GM19438 (cell line): ENCODE data around the gene PLAAT4.
A peak's percentile ranks its signal among the peaks of the same experiment; 100 is the strongest.
"Not testable (repeated sequence)": the region's sequence is repeated elsewhere in the genome, so short reads cannot be mapped to it uniquely, and the experiment has no call there.

Source experiments
- ATAC-seq: cut with Tn5 transposase; IDR thresholded peaks from one replicate; pipeline ENCODE4 v1.9.1; 2021; ENCODE audit warnings: low read depth; ENCODE audit not compliant: unreplicated experiment

PLAAT4 gene

DNA sequence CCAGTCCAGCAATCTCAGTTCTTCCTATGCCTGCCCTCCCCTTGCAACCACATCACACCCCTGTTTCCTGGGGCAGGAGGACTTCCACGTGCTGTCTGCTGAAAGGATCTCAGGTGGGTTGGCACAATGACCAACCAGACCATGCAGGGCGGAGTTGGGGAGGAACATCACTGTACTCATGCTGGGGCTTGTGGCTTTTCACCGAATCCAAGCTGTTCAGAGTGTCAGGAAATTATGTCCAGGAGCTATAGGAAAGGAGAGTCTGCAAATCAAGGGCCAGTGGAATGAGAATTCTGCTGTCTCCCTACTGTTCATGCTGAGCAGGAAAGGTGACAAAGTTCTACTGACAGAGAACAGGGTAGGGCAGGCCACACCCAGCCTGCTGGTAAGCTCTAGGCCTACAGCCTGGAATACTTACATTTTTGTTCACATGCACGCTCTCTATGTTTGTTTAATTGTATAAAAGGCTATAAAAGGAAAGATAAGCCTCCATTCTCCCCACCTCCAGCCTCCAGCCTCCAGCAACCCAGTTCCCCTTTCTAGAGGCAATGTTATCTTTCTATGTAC, 28.3 kb downstream of the PLAAT4 start:
- no peak for ATAC-seq

DNA sequence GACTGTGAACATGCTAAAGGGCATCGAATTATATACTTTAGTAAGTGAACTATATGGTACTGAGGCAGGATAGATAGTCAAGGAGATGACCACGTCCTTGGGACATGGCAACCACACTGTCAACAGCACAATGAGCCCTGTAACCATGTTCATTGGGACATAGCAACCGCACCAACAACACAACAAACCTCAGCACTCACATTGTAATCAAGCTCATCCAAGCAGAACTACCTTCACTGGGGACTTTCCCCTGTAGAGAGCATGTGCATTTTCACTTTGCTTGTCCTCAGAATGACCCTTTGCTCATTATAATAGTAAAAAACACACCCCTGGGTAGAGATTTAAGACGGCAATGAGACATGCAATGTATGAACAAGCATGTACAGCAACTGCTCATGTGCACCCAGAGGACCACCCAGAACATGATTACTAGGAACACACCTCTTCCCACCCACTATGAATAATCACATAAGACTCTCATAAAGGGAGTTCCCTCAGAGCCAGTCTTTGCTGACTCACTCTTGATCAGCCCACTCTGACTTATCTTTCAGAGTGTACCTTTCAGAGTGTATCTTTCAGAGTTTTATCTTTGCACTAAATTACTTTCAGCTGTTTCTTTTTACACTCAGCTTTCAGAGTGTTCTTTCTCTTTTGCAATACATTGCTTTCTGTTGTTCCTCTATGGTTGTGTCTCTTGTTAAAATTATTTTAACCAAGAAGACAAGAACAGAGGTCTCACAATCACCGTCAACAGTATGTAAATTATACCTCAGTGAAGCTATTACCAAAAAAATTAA, 30.6 kb downstream of the PLAAT4 start:
- ATAC-seq = peak; percentile 82

DNA sequence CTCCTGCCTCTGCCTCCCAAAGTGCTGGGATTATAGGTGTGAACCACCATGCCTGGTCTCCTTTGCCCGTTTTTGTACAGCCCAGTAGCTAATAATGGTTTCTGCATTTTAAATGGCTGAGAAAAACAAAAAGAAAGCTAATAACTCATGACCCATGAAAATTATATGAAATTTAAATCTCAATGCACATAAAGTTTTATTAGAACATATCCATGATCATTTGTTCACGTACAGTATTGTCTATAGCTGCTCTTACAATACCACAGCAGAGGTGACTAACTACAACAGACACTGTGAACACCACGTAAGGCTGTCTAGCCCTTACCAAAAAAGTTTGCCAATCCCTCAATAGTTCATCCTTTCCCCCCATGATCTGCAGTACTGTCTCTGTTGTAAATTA, 33.0 kb downstream of the PLAAT4 start:
- no peak for ATAC-seq

DNA sequence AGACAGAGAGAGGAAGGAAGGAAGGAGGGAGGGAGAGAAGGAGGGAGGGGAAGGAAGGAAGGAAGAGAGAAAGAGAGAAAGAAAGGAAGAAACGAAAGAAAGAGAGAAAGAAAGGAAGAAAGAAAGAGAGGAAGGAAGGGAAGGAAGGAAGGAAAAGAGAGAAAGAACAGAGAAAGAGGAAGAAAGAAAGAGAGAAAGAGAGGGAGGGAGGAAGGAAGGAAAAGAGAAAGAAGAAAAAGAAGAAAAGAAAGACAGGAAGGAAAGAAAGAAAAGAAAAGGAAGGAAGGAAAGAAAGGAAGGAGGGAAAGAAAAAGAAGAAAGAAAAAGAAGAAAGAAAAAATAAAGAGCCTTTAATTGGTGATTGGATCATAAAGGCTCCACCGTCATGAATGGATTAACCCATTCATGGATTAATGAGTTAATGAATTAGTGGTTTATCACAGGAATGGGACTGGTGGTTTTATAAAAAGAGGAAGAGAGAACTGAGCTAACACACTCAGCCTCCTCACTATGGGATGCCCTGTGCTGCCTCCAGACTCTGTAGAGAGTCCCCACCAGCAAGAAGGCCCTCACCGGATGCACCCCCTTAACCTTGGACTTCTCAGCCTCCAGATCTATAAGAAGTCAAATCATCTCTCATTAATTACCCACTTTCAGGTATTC, 35.5 kb downstream of the PLAAT4 start:
- no peak for ATAC-seq

DNA sequence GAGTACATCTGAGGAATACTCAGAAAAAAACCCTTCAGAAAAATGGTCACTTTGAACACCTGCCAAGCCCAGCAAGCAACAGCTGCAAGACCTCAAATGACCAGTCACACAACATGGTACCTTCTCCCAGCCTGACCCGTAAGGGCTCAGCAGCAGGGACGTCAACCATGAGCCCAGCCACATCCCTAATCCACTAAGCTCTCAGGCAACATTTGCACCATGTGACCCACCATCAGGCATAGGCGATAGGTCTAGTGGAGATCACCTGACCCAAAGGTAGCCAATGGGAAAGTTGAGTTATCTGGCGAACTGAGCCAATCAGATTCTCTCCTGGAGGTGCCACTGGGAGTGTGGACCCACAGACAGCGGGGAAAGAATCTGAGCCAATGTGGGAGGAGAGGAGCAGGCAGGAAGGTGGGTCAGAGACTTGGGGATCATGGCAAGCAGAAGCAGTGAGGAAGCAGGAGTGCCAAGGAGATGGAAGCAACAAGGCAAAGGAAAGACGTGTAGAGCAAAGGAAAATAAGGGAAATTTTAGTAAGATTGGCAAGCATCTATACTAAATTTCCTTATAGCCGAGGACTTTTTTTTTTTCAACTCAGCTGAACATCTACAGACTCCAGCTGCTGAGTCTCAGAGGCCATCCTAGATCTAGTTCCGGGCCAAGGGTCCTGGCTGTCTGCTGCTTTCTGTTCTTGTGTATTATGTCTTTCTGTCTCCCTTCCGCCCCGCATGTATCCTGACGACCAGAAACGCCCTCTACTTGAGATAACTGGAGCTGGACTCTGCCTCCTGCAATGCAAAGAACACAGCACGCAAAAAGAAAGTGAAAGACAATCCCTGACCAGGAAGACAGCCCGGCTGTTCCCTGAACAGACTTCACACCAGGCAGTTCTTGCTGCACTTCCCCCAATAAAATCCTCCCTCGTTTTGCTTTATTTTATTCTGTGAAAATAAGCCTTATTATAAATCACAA, 37.6 kb downstream of the PLAAT4 start:
- ATAC-seq = peak; percentile 64

DNA sequence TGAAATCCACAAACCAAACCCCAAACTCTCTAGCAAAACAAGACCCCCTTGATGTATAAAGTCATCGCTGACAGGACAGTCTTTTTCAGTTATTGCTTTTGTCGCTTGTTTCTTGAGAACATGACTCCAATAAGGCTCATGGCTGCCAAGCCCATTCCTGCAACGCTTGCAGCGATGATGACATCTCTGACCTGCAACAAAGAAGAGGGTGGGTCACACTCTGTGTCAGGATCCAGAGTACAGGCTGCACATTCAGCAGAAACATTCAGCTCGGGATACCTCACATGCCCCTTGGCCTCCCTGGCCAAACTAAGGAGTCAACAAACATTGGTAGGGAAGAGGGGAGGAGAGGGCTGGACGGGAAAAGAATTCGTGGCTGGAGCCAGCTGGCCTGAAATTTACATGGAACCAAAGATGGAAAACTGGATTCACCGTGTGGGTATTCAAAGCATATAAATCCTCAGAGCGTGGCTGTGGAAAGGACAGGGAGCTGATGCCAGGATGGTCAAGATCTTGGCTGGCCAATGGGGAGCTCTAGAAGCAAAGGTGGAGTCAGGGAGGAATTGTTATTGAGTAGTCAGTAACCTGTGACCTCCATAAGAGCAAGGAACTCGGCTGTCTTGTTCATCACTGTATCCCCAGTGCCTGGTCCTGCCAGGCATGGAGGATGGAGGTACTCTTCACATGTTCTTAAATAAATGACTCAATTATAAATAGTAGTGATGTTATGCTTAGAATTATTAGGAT, 38.4 kb downstream of the PLAAT4 start:
- no peak for ATAC-seq

DNA sequence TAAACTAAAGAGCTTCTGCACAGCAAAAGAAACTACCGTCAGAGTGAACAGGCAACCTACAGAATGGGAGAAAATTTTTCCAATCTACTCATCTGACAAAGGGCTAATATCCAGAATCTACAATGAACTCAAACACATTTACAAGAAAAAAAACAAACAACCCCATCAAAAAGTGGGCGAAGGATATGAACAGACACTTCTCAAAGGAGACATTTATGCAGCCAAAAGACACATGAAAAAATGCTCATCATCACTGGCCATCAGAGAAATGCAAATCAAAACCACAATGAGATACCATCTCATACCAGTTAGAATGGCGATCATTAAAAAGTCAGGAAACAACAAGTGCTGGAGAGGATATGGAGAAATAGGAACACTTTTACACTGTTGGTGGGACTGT, 42.3 kb downstream of the PLAAT4 start:
- ATAC-seq = not testable (repeated sequence)

DNA sequence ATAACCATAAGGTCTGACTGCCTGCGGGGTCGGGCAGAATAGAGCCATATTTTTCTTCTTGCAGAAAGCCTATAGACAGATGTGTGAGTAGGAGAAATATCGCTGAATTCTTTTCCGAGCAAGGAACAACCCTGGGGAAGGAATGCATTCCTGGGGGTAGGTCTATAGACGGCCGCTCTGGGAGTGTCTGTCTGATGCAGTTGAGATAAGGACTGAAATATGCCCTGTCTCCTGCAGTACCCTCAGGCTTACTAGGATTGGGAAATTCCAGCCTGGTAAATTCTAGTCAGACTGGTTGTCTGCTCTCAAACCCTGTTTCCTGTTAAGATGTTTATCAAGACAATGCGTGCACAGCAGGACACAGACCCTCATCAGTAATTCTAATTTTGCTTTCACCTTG, 44.6 kb downstream of the PLAAT4 start:
- ATAC-seq = not testable (repeated sequence)

DNA sequence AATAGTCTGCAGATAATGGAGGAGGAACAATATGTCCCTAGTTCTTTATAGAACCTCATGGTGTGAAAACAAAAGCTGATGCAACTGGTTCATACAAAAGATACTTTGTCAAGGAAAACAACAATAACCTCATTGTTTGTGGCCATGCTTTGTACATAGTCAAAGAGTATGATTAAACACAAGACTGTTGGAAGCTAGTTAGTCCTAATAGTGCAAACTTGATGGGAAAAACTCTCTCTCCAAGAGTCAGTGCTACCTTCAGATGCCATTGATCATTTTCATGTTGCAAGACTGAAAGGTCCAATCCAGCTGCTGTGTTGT, 46.7 kb downstream of the PLAAT4 start:
- no peak for ATAC-seq

DNA sequence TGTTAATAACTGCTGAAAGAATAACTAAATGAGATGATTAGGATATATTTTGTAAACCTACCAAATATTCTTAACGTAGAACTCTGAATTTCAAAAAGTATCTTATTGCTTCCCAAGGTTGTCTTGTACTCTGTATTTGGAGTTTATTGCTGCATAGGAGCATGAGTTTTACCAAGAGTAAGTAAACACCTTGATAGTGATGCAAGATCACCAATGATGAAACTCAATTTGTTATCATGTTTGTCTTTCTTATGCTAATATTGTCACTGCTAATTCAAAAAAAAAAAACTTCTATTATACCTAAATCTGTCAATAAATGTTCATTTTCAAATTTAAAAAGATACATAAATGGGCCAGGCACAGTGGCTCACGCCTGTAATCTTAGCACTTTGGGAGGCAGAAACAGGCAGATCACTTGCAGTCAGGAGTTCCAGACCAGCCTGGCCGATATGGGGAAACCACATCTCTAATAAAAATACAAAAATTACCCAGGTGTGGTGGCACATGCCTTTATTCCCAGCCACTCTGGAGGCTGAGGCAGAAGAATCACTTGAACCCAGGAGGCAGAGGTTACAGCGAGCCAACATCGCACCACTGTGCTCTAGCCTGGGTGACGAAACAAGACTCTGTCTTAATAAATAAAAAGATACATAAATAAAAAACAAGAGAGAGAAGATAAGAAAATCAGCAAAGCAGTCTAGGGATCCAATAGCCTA, 50.0 kb downstream of the PLAAT4 start:
- no peak for ATAC-seq

DNA sequence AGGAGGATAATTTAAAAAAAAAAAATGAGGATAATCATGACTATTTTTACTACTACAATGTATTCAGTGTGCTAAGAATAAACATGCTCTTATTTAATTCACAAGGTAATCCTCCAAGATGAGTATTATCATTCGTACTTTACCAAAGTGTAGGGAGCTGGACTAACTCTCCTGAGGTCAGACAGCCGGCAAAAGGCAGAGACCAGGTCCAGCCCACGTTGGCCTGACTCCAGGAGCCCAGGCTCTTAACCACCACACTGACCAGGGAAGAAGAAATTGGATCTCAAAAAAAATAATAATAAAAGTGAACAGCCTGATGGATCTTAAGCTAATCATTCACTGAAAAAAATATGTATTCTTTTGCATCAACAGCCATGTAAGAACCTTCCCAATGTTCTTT, 52.4 kb downstream of the PLAAT4 start:
- ATAC-seq = no peak

DNA sequence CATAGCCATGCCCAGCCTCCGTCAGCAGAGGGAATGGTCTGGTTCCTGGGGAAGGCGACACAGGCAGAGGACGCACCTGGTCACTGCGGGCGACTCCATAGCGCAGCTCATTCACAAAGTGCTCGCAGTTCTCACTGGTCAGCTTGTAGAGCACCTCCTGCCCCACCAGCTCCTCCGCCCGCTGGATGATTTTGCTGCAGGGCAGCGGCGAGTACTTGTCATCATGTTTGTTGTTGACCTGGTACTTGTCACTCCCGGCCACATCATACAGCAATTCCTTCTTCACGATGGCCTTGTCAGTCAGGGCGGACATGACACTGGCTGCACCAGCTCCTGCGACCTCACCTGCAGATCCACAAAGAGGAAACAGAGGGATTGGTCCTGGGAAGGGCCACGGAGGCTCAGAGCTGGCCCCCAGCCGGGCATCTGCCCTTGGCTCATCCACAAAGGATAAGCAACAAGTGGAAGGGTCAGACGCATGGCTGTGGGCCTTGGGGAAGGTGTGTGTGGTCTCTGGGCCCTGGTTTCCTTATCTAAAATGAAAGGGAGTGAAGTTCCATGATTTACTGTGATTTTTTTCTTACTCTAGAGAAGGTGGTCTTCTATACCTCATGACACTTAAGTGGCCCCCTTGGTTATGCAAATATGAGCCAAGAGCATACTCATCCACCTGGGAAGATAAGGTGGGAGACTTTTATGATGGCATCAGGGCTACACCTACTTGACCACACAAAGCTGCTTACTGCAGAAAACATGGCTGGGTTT, 53.6 kb downstream of the PLAAT4 start:
- no peak for ATAC-seq

DNA sequence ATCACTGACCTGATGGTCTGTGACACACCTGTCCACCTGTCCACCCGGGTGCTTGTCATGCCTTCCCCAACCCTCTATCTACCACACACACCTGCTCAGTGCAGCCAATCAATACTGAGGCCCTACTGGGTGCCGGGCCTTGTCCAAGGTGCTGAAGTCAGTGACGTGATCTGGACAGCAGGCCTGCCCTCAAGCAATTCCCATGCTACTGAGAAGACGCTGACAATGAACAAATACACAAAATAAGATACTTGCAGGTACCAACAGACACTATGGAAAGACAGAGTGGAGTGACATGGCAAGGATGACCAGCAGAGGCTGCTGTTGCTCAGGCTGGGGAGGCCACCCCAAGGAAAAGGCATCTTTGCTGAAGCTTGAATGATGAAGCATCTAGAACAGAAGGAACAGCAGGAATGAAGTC, 56.4 kb downstream of the PLAAT4 start:
- ATAC-seq = no peak

DNA sequence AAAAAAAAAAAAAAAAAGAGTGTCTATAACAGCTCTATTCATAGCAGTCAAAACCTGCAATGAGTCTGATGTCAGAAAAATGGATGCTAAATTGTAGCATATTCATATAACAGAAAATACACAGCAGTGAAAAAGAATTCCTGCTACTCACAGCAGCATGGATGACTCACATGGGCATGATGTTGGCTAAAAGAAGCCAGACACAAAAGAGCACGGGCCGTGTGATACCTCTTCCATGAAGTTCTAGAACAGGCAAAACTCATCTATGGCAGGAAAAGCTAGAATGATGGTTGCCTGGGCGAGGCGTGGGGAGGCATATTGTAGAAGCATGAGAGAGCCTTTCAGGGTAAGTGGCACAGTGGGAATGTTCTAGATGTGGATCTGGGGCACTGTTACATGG, 58.7 kb downstream of the PLAAT4 start:
- no peak for ATAC-seq
